Stimulated activated CD4-positive, alpha-beta T cell treated with anti-CD3 and anti-CD28 coated beads, Interleukin-4, amount 100 ng/mL, for 4 hours (primary cell): ENCODE results near the gene PRCD.
"Not testable (repeated sequence)": the region's sequence is repeated elsewhere in the genome, so short reads cannot be mapped to it uniquely, and the experiment has no call there.

Experiments
- DNase-seq, 2 experiments: peaks; one replicate each; pipeline ENCODE4 v3.0.0-alpha.2; 2020

Gene PRCD

GRCh38 chr17:76528528-76529223 is 11.2 kb upstream of the PRCD start:
- DNase-seq = no peak

GRCh38 chr17:76529224-76530094 is 10.4 kb upstream of the PRCD start:
- DNase-seq = no peak

DNA sequence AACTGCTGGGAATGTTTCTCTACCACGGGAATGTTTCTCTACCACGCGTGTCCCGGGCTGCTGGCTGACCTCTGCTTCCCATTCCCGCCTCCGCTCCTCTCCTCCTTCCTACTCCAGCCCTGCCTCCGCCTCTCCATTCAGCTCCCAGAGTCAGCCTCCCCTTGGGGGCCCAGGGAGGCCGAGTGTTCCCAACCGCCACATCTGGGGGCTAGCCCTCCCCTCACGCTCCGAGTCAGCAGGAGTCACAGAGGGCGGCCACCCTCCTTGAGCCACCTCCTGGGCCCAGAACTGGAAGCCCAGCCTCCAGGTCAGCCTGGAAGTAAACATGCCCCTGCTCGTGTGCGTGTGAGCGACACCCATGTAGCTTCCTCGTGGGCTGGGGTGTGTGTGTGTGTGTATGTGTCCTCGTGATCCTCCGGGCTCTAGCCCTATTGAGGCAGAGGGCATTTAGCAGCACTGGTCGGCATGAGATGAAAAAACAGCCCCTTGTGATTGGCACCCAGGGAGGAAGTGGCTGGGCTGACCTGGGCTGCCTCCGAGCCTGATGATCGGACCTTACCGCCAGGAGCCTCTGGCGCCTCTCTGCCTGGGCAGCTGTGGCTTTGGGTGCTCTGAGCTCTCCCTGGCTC is 9.6 kb upstream of the PRCD start:
- DNase-seq = no peak

DNA sequence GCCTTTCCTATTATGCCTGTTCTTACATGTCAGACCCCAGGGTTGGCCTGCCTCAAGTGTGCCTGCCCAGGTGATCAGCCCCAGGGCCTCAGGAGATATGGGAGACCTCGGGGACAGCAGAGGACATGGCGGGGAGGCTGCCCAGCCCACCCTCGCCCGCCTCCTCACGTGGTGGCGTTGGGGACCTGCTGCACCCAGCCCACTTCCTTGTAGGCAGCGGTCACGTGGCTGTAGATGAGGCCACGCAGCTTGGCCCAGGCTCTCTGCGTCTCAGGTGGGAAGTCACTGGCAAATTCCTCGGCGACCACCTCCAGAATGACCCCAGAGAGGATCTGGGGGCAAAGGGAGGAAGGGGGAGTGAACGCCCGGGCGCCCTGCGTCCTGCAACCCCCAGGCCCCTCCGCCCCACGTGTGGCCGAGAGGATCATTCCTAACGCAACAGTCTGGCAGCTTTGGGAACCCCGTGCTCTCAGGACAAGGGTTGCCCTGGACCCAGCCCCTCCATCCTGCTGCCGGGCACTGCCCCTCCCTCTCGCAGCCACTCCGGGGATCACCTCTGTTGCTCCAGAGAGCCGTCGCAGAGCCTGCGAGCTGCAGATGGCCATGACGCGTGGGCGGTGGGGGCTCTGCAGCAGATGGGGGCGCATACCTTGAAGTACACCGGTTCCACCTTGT is 8.9 kb upstream of the PRCD start:
- DNase-seq = no peak

GRCh38 chr17:76531486-76532038 is 8.3 kb upstream of the PRCD start:
- no peak for DNase-seq

DNA sequence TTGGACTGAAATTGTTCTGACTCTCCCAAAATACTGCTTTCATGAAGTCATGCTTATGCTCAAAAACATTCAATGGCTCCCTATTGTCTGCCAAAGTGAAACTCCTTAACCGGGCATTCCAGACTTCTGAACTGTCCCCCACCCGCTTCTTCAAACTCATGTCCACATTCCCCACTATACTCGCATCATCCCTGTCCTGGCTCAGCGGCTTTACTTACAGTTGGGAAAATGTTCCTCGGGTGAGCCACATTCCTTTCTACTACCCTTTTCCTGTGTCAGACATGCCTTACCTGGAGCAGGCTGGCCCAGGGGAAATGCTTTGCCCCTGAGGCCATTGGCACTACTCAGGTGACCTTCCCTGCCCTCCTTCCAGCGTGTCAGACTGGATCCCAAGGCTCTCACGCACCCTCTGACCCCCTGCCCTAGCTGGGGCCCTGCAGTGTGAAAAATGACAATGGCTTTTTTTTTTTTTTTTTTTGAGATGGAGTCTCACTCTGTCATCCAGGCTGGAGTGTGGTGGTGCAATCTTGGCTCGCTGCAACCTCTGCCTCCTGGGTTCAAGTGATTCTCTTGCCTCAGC is 7.7 kb upstream of the PRCD start:
- no peak for DNase-seq

- not testable (repeated sequence) for DNase-seq
These were observed 6.0 kb upstream of the PRCD start for GRCh38 chr17:76533640-76534359.

DNA sequence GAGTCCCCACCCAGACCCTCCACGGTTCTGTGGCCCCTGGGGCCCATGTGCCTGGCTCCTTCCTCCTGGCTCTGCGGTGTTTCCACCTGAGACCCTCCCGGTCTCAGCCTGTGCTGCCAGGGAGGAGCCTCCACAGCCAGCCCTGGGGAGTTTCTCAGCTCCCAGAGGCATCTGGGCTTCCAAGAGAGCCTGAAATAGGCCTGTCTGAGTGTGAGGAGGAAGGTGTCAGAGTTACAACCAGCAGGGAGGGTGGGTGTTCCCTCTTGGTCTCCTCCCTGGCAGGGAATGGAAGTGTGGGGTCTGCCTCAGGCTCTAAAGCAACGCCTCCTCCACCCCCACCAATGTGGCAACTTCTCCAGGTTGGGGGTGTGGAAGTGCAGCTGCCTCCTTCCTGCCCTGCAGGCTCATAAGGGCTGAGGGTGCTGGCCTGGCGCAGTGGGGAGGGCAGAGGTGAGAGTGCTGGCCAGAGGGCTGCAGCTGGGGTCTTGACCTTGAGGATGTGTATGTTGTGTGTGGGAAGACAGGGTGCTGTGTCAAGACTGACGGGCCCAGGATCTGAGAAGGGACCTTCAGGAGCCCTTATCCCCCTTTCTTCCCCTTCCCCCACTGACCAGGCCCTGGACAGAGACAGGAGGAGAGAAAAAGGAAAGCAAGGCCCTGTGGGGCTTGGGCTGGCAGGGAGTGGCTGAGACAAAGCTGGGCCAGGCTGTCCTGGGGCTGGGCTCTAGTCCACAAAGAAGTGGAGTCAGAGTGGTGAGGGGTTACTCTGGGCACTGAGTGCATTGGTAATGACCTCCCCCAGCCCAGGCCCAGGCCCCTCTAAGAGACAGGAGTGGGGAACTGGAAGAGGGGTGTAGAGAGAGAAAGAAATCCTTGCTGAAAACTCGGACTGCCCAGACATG is 4.8 kb upstream of the PRCD start:
- DNase-seq = no peak

DNA sequence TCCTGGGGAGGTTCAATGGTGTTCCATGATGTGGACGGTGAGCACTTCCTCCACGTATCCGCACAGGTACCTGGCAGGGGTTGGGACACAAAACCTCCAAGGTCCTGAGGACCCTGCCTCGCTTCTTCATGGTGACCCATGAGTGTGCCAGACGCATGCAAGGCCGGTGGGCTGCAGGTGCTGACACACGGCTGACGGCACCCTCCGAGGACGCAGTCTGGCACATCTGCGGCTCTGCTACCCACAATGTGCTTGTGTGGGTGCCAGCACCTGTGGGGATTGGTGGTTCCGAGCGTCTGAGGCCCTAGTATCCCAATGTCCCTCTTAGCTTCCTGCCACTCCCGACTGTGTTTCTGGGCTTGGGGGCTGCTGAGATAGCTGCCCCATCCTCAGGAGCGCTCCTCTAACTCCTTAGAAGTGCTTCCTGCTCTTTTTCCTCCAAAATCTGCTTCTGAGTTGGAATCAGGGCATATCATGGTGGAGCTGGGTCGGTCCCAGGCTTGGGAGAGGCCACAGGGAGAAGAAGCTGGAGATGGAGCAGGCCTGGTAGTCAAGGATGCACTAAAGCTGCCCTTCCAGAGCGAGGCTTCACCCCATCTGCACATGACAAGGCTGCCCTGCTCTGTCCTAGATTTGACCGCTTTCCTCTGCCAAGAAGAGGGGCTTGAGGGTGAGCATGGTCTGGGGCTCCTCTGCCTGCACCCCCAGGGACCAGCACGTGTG is 3.9 kb upstream of the PRCD start:
- no peak for DNase-seq

- no peak for DNase-seq
These were observed 3.1 kb upstream of the PRCD start for GRCh38 chr17:76536511-76537287.

- no peak for DNase-seq
These were observed 2.6 kb upstream of the PRCD start for GRCh38 chr17:76537288-76537577.

- DNase-seq = no peak
These were observed 2.1 kb upstream of the PRCD start, which contains the start of gene CYGB for GRCh38 chr17:76537578-76538280. Gene CYGB, minus strand, starts transcription at chr17:76537709. Its CDS starts 167 bp downstream, at chr17:76537542.

GRCh38 chr17:76538281-76538931 is 1.4 kb upstream of the PRCD start:
- DNase-seq = no peak

DNA sequence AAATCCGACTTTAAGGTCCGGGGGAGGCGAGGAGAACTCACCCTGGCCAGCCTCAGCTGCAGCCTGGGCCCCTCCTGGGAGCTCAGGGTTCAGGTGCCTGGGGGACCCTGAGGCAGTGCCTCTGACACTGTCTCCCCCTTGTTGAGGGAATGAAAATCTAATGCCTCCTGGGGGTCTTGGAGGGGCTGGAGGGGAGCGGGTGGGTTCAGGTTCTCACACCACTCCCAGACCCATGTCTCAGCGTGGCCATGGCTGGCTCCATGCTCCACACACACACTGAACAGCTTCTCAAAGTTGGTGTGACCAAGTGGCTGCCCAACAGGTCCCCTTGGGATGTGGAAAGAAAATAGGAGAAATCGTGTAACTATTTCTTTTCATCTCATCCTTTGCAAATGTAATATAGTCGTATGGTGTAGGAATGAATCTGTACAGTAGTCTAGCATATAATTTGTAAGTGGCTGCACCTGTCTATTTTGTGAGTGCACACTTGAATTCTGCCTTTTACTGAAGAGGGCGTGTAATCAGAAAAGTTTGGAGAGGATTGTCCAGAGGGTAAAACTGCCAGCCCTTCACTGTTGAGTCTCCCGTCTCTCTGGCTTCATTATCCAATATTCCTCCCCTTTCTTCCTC is 788 bp upstream of the PRCD start:
- no peak for DNase-seq

DNA sequence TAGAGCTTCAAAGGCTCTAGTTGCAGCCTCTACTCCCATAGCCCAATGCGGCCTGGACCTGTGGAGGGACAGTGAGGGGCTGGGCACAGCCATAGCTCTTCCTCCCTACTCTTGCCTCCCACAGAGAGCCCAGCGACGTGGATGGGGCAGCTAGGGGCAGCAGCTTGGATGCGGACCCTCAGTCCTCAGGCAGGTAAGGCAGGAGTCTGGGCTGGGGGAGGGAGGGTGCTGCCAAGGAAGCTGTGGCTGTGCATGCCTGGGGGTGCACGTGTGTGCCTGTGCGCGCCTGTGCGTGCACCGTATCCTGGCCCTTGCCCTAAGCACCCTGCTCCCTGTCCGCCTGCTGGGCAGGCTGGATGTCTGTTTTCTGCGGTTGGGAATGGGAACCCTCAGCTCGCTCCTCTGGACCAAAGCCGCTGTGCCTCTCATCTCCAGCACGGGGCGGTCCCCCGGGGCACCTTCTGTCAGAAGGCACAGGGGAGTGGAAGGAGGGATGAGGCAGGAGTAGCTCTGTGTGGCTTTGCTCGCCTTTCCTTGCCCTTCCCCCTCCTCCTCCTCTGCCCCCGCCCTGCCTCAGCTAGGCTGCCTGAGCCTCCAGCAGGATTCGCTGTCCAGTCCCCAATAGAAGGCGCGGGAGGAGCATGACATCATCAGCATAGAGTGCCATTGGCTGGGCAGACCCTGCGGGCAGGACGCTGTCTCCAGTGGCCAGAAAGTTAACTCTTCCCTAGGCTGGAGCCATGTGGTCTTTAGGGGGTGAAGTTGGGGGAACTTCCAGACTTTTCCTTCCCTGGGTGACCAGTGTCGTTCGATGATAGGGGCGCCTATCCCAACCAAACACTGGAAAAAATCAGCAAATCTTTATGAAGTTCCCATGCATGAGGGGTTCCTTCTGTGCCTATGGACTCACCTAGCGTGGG is 797 bp downstream of the PRCD start:
- no peak for DNase-seq

DNA sequence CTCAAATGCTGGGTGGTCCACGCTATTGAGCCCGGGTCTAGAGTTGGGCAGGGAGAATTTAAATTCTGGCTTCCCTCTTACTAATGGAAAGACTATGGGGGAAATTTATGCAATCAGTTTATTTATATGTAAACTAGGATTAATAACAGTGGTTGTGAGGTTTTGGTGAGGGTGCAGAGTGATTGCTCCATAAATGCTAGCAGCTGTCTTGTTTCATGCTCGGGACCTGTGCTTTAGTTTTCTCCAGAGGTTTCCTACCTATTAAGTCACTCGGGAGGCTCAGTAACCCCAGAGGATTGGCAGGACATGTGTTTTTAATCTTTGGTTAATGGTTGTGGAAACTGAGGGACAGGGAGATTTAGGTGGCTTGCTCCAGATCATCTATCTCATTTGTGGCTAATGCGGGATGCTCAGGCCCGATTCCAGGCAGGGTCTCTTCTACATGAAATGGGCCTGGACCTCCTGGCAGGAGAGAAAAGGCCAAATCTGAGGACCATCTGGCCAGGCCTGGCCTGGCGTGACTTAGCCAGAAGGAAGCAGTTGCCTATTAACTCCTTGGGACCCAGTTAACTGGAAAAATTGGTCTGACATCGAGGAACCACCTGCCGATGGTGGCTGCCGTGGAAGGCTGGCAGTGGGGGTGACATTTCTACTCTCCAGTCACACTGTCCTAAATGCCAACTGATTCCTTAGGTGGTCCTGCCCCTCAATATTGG is 2.1 kb downstream of the PRCD start:
- no peak for DNase-seq
